HG03521 (cell line): ENCODE results near the gene HOXA13.

ENCODE experiments used
- ATAC-seq: cut with Tn5 transposase; IDR thresholded peaks from one replicate; pipeline ENCODE4 v1.9.1; 2021; ENCODE audit warnings: mild to moderate bottlenecking, moderate library complexity; ENCODE audit not compliant: unreplicated experiment

HOXA13 gene

DNA sequence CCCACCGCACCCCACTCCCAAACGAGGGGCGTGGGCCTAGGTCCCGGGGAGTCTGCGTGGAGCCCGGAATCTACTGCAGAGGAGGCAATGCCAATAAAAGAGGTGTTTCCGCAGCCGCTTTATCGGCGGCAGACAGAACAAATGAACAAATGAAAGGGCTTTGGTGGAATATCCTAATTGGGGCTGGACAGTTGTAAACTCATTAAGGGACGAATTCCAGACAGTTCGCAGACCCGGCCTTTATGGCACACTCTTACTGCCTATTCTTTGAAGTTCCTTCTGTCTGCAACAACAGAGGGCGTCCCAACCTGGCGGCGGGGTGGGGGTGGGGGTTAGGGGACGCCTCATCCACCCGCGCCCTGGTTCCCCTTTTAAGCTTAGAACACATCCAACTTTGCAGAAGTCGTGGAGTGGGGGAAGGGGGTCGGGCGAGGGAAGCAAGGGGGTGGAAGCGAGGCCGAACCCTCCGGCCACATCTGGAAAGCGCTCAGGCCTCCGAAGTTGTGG is 38.6 kb downstream of the HOXA13 start:
- no peak for ATAC-seq

DNA sequence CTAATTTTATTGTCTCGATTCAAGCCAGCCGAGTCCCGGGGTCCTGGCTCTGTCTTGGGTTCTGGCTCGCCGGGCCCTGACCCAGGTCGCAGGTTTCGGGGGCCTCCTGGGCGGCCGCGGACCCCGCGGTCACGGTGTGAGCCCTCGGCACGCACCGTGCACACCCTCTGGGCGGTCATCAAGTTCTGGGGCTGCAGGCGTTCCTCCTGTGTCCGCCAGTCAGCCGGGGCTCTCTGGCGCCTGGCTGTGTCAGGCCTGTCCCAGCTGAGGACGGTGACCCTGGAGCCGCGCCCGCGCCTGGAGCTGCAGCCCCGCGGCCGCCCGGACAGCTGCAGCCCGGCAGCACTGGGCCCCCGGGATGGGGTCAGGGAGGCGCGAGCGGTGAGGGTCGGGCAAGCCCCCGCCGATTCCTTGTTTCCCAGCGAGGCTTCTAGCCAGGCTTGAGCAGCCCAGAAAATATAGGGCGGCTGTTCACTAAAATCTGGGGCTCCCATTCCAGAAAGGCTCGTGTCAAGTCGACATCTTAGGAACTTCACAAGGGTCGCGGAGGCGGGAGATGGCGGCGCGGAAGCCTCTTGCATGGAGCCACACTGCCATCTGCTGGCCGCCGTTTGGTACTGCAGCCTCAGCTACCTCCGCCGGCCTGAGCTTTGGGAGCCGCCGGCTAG is 39.2 kb downstream of the HOXA13 start:
- ATAC-seq: peak; percentile 40

DNA sequence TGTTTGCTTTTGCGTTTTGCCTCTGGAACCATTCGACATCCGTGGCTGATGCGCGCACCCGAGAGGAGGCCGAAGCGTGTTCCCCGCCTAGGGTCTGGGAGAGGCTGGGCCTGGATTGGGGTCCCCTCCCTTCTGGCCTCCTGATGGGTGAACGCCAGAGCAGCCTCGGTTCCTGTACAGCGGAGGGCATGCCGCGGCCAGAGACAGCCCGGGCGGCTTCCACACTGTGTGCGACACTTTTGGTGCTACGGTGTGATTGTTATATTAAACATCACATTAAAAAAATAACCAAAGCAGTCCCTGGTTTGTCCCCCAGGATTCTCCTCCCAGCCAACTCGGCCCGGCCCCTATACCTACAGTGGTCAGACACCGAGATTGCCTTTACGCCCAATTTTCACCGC is 39.7 kb downstream of the HOXA13 start:
- ATAC-seq: no peak

DNA sequence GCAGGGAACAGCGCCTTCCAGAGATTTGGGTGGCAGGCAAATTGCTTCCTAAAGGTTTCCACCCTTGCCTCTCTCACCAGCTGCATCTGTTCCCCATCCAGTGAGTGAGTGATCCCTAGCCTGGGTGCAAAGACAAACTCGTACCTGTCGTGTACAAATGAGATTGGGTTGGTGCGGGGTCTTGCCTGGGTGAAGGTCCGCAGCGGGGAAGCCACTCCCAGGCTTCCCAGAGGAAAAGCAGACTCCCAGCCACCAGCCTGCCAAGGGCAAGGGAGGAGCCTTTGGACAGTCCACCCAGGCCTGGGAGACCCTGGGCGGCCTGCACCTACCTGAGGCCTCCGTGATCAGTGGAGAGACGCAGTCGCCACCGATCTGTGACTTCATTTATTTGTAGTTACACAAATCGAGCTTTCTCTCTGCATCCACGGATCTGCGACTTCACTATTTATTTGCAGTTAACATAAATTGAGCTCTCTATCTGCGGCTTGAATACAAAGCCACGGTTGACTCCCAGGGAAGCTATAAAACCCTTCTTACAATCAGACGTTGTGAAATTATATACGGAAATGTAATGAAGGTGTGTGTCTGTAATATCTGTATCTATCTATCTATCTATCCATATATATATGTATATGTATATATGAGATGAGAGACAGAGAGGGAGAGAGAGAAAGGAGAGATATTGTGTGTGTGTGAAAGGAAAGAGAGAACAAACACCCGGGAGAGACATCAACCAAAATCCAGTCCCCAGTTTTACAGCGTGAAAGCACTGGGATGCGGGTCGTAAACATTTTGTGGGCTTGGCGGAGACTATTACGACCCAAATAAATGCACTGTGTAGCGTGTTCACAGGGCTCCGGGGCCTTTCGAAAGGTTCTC is 40.4 kb downstream of the HOXA13 start:
- no peak for ATAC-seq

DNA sequence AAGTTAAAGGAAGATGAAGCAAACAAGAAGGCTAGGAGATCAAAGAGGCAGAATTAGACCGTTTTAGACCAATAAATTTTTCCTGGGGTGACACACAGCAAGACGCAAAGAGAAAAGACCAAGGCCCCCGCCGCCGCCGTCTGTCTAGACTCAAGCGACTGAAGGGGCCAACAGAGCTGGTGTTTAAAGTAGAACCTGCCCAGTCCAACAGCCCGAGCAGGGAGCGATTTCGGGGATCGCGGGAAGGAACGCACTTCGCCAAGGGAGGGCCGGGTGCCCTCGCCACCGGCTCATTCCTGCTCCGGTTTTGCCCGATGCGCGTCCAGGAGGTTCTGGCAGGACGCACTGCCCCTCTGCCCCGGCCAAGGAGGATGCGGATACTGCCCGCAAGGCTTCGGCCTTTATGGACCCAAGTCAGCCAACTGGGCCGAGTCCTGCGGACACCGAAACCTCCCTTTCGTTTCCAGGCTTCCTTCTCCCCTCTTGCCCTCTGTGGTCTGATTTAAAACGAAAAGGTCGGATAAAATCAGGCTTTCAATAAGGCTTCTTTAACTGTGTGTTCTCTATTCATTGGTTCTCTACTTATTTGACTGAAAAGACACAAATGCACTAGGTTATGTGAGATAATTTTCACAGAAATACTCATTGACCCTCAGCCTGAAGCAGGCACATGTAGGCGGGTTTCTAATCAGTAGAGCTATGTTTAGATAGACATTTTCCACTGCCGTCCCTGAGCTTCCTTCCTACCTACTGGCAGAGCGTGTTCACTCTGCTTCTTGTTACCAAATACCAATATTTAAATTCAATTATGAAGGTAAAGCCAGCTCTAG is 41.2 kb downstream of the HOXA13 start:
- no peak for ATAC-seq

DNA sequence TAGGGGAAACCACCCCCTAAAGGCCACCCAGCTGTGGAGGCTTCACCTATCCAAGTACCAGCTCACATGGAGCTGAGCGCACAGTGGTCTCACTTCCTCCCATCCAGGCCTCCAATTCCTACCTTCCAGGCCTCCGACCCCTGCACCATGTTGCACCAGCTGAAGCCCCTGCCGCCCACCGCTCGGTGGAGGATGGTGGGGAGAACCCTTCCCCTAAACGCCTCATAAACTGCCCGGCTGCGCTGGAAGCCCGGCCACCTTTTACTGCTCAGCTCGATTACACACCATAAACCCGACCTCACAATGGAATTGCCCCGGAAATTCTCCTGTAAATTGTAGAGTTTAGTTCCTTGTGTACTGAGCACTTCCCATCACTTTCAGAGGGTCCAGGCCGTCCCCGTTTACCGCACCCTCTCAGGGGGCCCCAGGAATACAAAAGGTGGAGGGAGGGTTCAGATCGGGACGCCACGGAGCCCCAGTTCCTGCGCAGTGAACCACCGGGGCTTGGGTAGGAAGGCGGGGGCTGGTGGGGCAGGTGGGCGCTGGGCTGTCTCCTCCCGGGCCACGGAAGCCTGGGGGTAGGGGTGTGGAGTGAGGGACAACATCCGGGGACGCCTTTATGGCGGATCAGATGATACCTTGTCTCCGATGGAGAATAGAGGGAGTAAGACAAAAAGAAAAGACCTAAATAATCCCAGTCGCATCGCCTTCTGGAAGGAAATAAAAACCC is 42.0 kb downstream of the HOXA13 start:
- no peak for ATAC-seq

DNA sequence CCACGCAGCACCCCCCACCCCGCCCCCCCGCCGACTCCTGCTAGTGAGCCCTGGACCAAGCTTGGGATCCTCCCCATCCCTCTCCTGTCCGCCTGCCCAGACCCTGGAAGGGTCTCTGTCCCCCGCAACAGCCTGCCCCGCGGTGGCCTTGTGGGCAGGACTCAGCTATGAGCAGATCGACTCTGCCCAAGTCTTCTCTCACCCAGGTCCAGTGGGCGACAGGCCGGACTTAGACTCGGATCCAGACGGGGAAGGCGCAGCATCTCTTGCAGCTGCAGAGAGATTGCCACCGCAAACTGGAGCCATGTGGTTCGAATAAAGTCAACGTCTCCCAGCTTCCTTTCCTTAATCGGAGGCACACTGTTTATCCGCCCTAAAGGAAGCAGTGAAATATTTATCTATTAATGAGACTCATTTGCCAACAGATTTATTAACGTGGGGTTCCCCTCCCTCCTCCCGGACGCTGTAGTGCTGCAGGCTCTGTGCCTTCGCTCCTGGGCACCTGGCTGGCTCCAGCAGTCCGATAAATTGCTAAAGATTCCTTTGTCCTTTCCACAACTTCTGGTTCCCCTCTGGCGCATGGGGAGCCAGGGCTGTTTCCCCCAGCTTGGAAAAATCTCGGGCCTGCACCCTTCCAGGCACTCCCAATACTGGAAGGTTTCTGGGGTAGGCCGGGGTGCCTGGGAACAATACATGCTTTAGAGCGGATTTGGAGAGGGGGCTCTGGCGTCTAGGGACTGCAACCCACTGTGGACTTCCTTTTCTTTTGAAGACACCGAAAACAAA is 42.8 kb downstream of the HOXA13 start:
- no peak for ATAC-seq

DNA sequence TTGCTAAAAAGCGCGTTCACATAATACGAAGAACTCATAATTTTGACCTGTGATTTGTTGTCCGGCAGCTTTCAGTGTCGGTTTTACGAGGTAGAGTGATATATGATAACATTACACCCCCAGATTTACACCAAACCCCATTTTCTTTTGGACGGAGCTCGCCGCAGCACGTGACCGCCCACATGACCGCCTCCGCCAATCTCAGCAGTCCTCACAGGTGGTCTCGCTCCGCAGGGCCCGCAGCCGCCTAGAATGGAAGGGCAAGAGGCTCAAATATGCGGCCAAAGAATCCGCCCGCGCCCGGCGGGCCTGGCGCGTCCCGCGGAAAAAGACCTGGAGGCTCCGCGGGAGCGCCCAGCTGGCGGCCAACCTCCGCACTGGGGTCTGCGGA is 43.4 kb downstream of the HOXA13 start, which contains the start of gene HOXA7:
HOXA7 (minus strand) TSS at position 168 of the 391 bp plus-strand sequence; CDS start at position 38, 130 bp downstream.
- ATAC-seq: no peak

DNA sequence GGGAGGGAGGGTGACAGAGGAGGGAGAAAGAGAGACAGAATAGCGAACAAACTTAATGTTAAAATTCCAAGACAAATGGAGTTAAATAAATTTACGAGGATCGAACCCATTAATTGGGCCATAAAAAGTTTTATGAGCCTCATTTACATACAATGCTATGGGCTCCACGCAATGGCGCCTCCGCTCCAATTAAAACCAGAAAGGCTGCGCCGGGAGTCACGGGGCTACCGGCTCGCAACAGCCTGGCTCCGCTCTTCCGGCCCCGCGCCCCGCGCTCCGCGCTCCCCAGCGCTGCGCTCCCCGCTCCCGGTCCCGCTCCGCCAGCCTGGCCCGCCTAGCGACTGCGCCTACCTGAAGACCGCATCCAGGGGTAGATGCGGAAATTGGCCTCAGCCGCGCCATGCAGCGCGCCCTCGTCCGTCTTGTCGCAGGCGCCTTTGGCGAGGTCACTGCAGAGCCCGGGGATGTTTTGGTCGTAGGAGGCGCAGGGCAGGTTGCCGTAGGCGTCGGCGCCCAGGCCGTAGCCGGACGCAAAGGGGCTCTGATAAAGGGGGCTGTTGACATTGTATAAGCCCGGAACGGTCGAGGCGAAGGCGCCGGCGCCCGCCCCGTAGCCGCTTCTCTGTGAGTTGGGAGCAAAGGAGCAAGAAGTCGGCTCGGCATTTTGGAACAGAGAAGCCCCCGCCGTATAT is 43.9 kb downstream of the HOXA13 start:
- no peak for ATAC-seq

DNA sequence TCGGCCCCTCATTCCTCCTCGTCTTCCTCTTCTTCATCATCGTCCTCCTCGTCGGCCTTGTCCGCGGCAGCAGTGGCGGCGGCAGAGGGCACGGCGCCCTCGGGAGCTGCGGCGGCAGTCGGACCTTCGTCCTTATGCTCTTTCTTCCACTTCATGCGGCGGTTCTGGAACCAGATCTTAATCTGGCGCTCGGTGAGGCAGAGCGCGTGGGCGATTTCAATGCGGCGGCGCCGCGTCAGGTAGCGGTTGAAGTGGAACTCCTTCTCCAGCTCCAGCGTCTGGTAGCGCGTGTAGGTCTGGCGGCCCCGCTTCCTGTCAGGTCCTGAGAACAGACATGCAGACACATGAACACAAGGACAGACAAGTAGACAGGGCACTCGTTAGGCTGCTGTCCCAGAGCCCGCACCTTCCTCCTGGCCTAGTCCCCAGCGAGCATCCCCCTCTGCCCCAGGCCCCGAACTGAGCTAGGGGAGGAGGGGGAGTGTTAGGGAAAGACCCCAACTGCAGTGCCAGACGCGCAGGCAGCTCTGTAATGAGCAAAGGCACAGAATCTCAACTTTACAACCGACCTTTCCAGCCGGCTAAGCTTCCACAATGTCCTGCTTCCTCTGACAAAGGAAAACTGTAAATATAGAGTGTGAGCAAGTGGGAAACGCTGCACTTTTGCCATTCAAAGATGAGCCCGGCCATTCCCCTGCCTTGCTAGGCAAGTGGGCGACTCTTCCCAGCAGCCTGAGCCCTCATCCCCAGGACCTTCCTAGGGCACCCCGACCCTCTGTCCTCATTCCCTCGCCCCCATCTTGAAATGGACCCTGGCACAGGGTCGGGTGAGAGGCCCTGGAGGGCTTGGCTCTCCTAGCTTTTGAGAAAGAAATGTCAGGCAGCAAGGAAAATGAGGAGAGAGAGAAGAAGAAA is 44.7 kb downstream of the HOXA13 start:
- no peak for ATAC-seq

DNA sequence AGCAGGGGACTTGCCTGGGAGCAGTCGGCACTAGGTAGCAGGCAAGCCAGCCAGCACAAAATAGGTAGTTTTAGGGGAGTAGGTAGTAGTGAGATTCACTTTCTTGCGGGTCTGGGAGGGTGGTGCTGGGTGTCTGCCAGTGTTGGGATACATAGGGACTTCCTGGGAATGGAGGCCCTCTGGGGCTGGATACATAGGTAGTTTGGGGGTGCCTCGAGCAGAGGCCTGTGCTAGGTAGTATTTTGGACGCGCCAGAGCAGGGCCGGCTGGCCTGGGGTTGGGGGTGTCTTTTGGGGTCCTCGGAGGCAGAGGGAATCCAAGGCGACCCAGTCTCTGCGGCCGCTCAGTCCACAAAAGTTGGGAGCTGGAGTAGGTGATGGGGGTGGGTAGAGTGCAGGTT is 45.5 kb downstream of the HOXA13 start:
- no peak for ATAC-seq

DNA sequence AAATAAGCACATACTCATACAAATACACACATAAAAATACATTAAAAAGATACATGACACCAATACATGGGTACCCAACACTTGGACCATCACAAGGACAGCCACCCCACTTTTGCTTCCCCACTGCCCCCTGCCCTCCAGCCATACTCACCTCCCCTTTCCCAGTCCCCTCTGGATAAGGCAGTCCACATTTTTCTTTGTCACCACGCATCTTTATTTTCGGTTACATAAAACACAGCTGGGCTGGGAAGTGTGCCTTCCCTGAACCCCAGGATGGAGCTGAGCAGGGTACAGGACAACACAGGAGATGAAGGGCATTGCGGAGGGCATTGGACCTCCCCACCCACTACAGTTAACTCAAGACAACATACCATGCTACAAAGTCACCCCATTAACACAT is 46.4 kb downstream of the HOXA13 start:
- ATAC-seq: no peak

DNA sequence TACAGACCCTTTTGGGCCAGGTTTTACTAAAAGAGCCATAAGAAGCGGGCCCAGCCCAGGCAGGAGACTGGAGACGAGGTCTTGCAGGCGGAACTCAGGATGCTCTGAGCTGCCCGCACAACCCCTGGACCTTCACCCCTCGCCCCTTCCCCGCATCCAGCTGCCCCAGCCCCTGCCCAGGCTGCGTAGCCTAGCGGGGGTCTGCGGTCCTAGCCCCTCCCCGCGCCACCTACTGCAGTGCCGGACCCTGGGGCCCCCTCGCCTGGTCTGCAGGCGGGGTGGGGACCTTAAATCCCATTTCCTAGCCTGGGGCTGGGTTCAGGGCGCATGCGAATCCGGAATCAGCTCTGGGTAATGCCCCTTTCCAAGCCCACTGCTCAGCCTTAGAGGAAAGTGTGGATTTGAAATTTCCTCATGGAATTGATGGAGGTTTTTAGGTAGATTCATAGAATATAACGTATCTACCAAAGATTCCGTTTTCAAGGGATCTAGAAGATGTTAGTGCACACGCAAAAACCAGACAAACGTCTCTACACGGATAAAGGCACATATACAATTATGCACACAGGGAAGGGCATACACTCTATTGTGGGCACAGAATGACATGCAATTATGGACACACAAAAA is 47.0 kb downstream of the HOXA13 start:
- ATAC-seq: no peak

DNA sequence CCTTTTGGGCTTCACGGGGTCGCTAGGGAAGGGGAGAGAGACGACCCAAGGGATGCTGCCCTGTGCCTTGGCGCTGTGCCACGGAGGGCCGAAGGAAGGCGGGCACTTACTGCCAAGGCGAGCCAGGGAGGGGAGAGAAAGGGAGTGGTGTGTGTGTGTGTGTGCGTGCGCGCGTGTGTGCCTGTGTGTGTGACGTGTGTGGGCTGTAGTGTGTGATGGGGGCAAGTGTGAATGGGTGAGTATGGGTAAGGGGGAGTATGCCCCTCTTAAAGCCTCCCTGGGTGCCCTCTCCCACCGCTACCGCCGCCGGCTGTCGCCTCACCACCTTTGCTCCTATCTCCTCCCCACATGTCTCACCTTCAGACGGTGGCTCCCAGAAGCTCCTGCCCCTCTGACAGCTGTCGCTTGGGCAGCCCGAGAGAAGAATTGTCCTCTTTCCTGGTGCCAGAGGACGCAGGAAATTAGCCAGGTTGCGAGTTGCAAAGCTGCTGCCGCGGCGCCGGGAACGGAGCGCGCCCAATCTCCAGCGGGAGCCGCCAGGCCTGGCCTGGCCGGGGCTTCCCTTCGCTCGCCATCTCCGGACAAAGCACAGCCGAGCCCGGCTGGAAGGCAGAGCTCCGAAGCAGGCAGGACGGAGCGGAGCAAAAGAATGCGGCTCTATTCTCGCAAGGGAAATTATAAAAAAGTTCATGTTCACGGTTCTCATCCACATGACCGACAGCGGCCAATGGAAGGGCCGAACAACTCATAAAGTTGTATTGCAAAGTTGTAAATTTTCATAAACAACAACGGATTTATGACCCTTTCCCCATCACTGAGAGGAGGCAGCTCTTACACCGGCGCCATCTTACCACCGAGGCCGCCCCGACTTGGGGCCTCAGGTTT is 47.7 kb downstream of the HOXA13 start, which contains the start of gene HOXA3:
HOXA3 (minus strand) TSS at position 653 of the 885 bp plus-strand sequence. CDS start 41,943 bp downstream, outside the sequence.
- ATAC-seq: no peak

DNA sequence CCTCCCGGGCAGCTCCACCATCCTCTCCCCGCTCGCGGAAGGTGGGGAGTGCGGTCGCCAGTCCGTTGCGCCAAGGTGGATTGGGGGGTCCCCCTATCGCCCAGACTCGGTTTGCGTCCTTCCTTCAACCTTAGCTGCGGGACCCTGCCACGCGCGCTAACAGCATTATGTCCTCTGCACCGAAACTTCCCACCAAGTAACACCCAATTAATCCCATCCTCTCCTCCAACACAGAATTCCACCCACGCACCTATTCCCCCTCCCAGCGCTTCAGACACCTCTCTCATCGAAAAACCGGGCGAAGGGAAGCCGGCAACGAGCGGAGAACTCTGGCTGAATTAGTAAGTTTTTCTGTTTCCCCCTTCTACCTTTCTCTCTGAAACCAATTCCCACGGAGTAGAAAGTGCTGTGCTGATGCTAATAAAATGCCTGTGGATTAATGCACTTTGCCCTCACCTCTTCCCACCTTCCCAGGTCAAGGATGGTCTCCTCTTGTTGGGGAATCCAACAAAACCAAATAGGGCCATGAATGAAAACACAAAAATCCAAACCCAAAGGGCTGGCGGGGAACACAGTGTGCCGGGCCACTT is 48.5 kb downstream of the HOXA13 start:
- ATAC-seq: no peak
